RWPE2 (cell line): ENCODE data around the gene ZNF384.

Experiments
- ATAC-seq: fragments of 200-7000 bp; cut with Tn5 transposase; 3 replicates; pipeline ENCODE4 v1.9.1; 2021; ENCODE audit warnings: low read depth
- DNase-seq: peaks from one replicate; pipeline ENCODE4 v3.0.0-alpha.2; 2020; ENCODE audit warnings: low spot score
- H3K27ac ChIP-seq: fragments of 450-650 bp; 2 replicates; pipeline ENCODE4 v1.5.1; 2017; ENCODE audit warnings: mild to moderate bottlenecking; ENCODE audit not compliant: poor library complexity, severe bottlenecking
- H3K27me3 ChIP-seq: fragments of 250-450 bp; sonication (Bioruptor Pico); 2 replicates; pipeline ENCODE4 v1.5.1; 2021; ENCODE audit warnings: mild to moderate bottlenecking, moderate library complexity; ENCODE audit not compliant: insufficient read depth, poor library complexity, severe bottlenecking
- H3K36me3 ChIP-seq: fragments of 250-450 bp; sonication (Bioruptor Pico); 2 replicates; pipeline ENCODE4 v1.5.1; 2020; ENCODE audit warnings: low read depth, mild to moderate bottlenecking, moderate library complexity
- H3K4me1 ChIP-seq: fragments of 250-450 bp; sonication (Bioruptor Pico); 2 replicates; pipeline ENCODE4 v1.5.1; 2021; ENCODE audit warnings: mild to moderate bottlenecking, moderate library complexity; ENCODE audit not compliant: insufficient read depth, poor library complexity, severe bottlenecking
- H3K4me3 ChIP-seq: fragments of 250-450 bp; sonication (Bioruptor Pico); 2 replicates; pipeline ENCODE4 v1.5.1; 2021; ENCODE audit warnings: mild to moderate bottlenecking, moderate library complexity; ENCODE audit not compliant: severe bottlenecking
- H3K9me3 ChIP-seq: fragments of 250-450 bp; sonication (Bioruptor Pico); 2 replicates; pipeline ENCODE4 v1.5.1; 2021; ENCODE audit warnings: mild to moderate bottlenecking, moderate library complexity; ENCODE audit not compliant: severe bottlenecking
- CTCF ChIP-seq: fragments of 450-650 bp; IDR thresholded peaks from one replicate; pipeline ENCODE4 v1.5.1; 2017; ENCODE audit warnings: mild to moderate bottlenecking, moderate library complexity; ENCODE audit not compliant: poor library complexity, severe bottlenecking

The ZNF384 gene

GRCh38 chr12:6662602-6662905, 26.6 kb downstream of the ZNF384 start:
- no peak for TF ChIP-seq CTCF
- ATAC-seq: peak; percentile 28
- Histone ChIP-seq H3K4me1 (peaks cover 4% of the 10 kb centered on the region), H3K27ac (peak overlapping the region; percentile 52), H3K9me3 (no peaks in the 10 kb centered on the region), H3K4me3 (peak overlapping the region; percentile 66), H3K27me3 (no peaks in the 10 kb centered on the region), H3K36me3 (peaks cover 8% of the 10 kb centered on the region)
- no peak for DNase-seq

GRCh38 chr12:6653987-6654386, 35.2 kb downstream of the ZNF384 start:
- no peaks in the 10 kb centered on the region for H3K9me3 ChIP-seq
- TF ChIP-seq CTCF: no peak
- no peaks in the 10 kb centered on the region for H3K27me3 ChIP-seq
- H3K36me3 ChIP-seq: peaks cover 16% of the 10 kb centered on the region
- ATAC-seq (no peak), DNase-seq (no peak)
- no peaks in the 10 kb centered on the region for H3K4me1 ChIP-seq
- no peak overlapping the region for H3K4me3 ChIP-seq
- H3K27ac ChIP-seq: no peak overlapping the region

GRCh38 chr12:6653342-6653741, 35.8 kb downstream of the ZNF384 start:
- H3K4me1 ChIP-seq: no peaks in the 10 kb centered on the region

GRCh38 chr12:6652391-6652790, 36.8 kb downstream of the ZNF384 start:
- no peak for TF ChIP-seq CTCF
- Histone ChIP-seq H3K4me3 (no peak overlapping the region), H3K27me3 (no peaks in the 10 kb centered on the region), H3K4me1 (no peaks in the 10 kb centered on the region), H3K9me3 (no peaks in the 10 kb centered on the region), H3K36me3 (peaks cover 16% of the 10 kb centered on the region), H3K27ac (no peak overlapping the region)
- ATAC-seq: no peak
- DNase-seq: no peak

More at GRCh38 chr12:6653342-6653741, 35.8 kb downstream of the ZNF384 start:
- Histone ChIP-seq H3K4me3 (no peak overlapping the region), H3K36me3 (peaks cover 16% of the 10 kb centered on the region), H3K9me3 (no peaks in the 10 kb centered on the region), H3K27me3 (no peaks in the 10 kb centered on the region), H3K27ac (no peak overlapping the region)
- DNase-seq (no peak), ATAC-seq (no peak)
- no peak for TF ChIP-seq CTCF

GRCh38 chr12:6650832-6651231, 38.3 kb downstream of the ZNF384 start:
- Histone ChIP-seq H3K36me3 (peaks cover 10% of the 10 kb centered on the region), H3K27ac (no peak overlapping the region), H3K9me3 (no peaks in the 10 kb centered on the region), H3K4me1 (no peaks in the 10 kb centered on the region), H3K27me3 (no peaks in the 10 kb centered on the region), H3K4me3 (no peak overlapping the region)
- no peak for ATAC-seq
- no peak for TF ChIP-seq CTCF
- DNase-seq: no peak
